ENCODE measurements around the gene LRMDA. TPM values are rescaled to one million over a fixed set of nuclear protein-coding genes. Genes with fewer than 3 reads are reported as not detected.

The LRMDA gene
- total RNA-seq, 2 experiments from 2014 or later: not detected

GRCh38 chr10:75426880-75427279 is 4.5 kb upstream of the LRMDA start:
- CTCF ChIA-PET: no interaction called here

GRCh38 chr10:75427951-75428350 is 3.5 kb upstream of the LRMDA start:
- peaks cover 50% of the 10 kb centered on the region for H3K27me3 Mint-ChIP-seq
- Histone ChIP-seq H3K36me3 (ENCODE audit: insufficient read depth, low read length) (no peaks in the 10 kb centered on the region), H3K27ac (ENCODE audit: low read depth in 1 of 2, low read length in 2 of 2) (no peak overlapping the region), H3K27me3 (ENCODE audit: control insufficient read depth in 1 of 2, insufficient read depth in 2 of 2, low read length in 2 of 2) (peaks cover 27 to 29% of the 10 kb centered on the region in 2 experiments), H3K9me3 (ENCODE audit: control insufficient read depth in 1 of 2, insufficient read depth in 1 of 2, low read length in 2 of 2) (no peaks in the 10 kb centered on the region), H3K4me1 (ENCODE audit: insufficient read depth, low read length) (peaks cover 3% of the 10 kb centered on the region), H3K4me3 (ENCODE audit: low read length) (no peak overlapping the region)
- H3K4me3 Mint-ChIP-seq: no peak overlapping the region
- peaks cover 7% of the 10 kb centered on the region for H3K4me1 Mint-ChIP-seq (ENCODE audit: low read depth)
- H3K27ac Mint-ChIP-seq: no peak overlapping the region
- intact Hi-C loops (cut with DNase I, micrococcal nuclease): no loop called here
- TF ChIP-seq, protein P1, sequence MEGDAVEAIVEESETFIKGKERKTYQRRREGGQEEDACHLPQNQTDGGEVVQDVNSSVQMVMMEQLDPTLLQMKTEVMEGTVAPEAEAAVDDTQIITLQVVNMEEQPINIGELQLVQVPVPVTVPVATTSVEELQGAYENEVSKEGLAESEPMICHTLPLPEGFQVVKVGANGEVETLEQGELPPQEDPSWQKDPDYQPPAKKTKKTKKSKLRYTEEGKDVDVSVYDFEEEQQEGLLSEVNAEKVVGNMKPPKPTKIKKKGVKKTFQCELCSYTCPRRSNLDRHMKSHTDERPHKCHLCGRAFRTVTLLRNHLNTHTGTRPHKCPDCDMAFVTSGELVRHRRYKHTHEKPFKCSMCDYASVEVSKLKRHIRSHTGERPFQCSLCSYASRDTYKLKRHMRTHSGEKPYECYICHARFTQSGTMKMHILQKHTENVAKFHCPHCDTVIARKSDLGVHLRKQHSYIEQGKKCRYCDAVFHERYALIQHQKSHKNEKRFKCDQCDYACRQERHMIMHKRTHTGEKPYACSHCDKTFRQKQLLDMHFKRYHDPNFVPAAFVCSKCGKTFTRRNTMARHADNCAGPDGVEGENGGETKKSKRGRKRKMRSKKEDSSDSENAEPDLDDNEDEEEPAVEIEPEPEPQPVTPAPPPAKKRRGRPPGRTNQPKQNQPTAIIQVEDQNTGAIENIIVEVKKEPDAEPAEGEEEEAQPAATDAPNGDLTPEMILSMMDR (IDR thresholded peaks at IDR 0.05): no peak
- no peak for ATAC-seq (ENCODE audit: poor library complexity)
- CTCF ChIA-PET: no interaction called here
- H3K9me3 Mint-ChIP-seq: no peaks in the 10 kb centered on the region
- no peak for DNase-seq
- no peaks in the 10 kb centered on the region for H3K36me3 Mint-ChIP-seq (ENCODE audit: low read depth)
- POLR2A ChIA-PET: no interaction called here

More at GRCh38 chr10:75426880-75427279, 4.5 kb upstream of the LRMDA start:
- no peak overlapping the region for H3K4me3 Mint-ChIP-seq
- no peak overlapping the region for H3K4me3 ChIP-seq (ENCODE audit: low read length)
- H3K9me3 ChIP-seq (ENCODE audit: control insufficient read depth in 1 of 2, insufficient read depth in 1 of 2, low read length in 2 of 2): no peaks in the 10 kb centered on the region
- H3K27ac Mint-ChIP-seq: no peak overlapping the region
- H3K4me1 Mint-ChIP-seq (ENCODE audit: low read depth): peaks cover under 1% of the 10 kb centered on the region
- H3K36me3 ChIP-seq (ENCODE audit: insufficient read depth, low read length): no peaks in the 10 kb centered on the region
- H3K27me3 ChIP-seq (ENCODE audit: control insufficient read depth in 1 of 2, insufficient read depth in 2 of 2, low read length in 2 of 2): peaks cover 16 to 22% of the 10 kb centered on the region in 2 experiments
- H3K9me3 Mint-ChIP-seq: no peaks in the 10 kb centered on the region
- intact Hi-C loops (cut with DNase I, micrococcal nuclease): no loop called here
- H3K4me1 ChIP-seq (ENCODE audit: insufficient read depth, low read length): peaks cover 3% of the 10 kb centered on the region
- ATAC-seq (ENCODE audit: poor library complexity): no peak
- DNase-seq: no peak
- peaks cover 40% of the 10 kb centered on the region for H3K27me3 Mint-ChIP-seq
- TF ChIP-seq, protein P1 (IDR thresholded peaks at IDR 0.05): no peak
- H3K27ac ChIP-seq (ENCODE audit: low read depth in 1 of 2, low read length in 2 of 2): no peak overlapping the region
- no peaks in the 10 kb centered on the region for H3K36me3 Mint-ChIP-seq (ENCODE audit: low read depth)
- POLR2A ChIA-PET: no interaction called here

- POLR2A ChIA-PET: no interaction called here
- Histone ChIP-seq H3K27ac (ENCODE audit: low read depth in 1 of 2, low read length in 2 of 2) (no peak overlapping the region), H3K36me3 (ENCODE audit: insufficient read depth, low read length) (no peaks in the 10 kb centered on the region), H3K4me1 (ENCODE audit: insufficient read depth, low read length) (peaks cover 3% of the 10 kb centered on the region), H3K9me3 (ENCODE audit: control insufficient read depth in 1 of 2, insufficient read depth in 1 of 2, low read length in 2 of 2) (no peaks in the 10 kb centered on the region), H3K4me3 (ENCODE audit: low read length) (no peak overlapping the region), H3K27me3 (ENCODE audit: control insufficient read depth in 1 of 2, insufficient read depth in 2 of 2, low read length in 2 of 2) (peaks cover 33% of the 10 kb centered on the region in 2 experiments)
- Mint-ChIP-seq H3K27ac (no peak overlapping the region), H3K9me3 (no peaks in the 10 kb centered on the region), H3K4me1 (ENCODE audit: low read depth) (peaks cover 7% of the 10 kb centered on the region), H3K27me3 (peaks cover 54% of the 10 kb centered on the region), H3K36me3 (ENCODE audit: low read depth) (no peaks in the 10 kb centered on the region), H3K4me3 (no peak overlapping the region)
- peak in 2 of 14 experiments; percentile 42 to 56 for DNase-seq
- ATAC-seq (ENCODE audit: poor library complexity): no peak
- intact Hi-C loops (cut with DNase I, micrococcal nuclease): no loop called here
- CTCF ChIA-PET: no interaction called here
- TF ChIP-seq, protein P1 (IDR thresholded peaks at IDR 0.05): no peak
These were observed 2.8 kb upstream of the LRMDA start for GRCh38 chr10:75428434-75429158.
